Esophagus muscularis mucosa (tissue), 4 donors: ENCODE data around the gene KRT40. TPM values are rescaled to one million over a fixed set of nuclear protein-coding genes. Genes with fewer than 3 reads are reported as not detected.

Experiments
- DNase-seq: peaks from one replicate; pipeline ENCODE4 v3.0.0-alpha.2; 2017; ENCODE audit errors: extremely low spot score
- H3K27ac ChIP-seq, 4 donors: fragments of 200-600 bp; sonication (generic); replicated peaks in 1 of 4; 1 replicate in 3 of 4; 2 replicates in 1 of 4; pipeline ENCODE4 v1.5.1; 2016 to 2019; ENCODE audit warnings: mild to moderate bottlenecking in 1 of 4
- H3K27me3 ChIP-seq, 4 donors: fragments of 200-600 bp; sonication (generic); one replicate each; pipeline versions ENCODE4 v1.5.1 to v1.6.0; 2016 to 2019
- H3K36me3 ChIP-seq, 4 donors: fragments of 200-600 bp; sonication (generic); one replicate each; pipeline ENCODE4 v1.5.1; 2016 to 2019
- H3K4me1 ChIP-seq, 4 donors: fragments of 200-600 bp; sonication (generic); one replicate each; pipeline ENCODE4 v1.5.1; 2016 to 2019
- H3K4me3 ChIP-seq, 4 donors: fragments of 200-600 bp; sonication (generic); 1 replicate in 2 of 4; 2 replicates in 2 of 4; pipeline ENCODE4 v1.5.1; 2016 to 2019; ENCODE audit warnings: mild to moderate bottlenecking in 4 of 4, moderate library complexity in 1 of 4
- H3K9me3 ChIP-seq, 4 donors: fragments of 200-600 bp; sonication (generic); 1 replicate in 3 of 4; 2 replicates in 1 of 4; pipeline ENCODE4 v1.5.1; 2016 to 2019
- CTCF ChIP-seq, 3 experiments: fragments of 200-600 bp in 2 of 3; fragments of 450-650 bp in 1 of 3; sonication (generic) in 2 of 3; IDR thresholded peaks; one replicate each; pipeline ENCODE4 v1.5.1; 2017 to 2019; ENCODE audit warnings: antibody characterized with exemption in 3 of 3, mild to moderate bottlenecking in 2 of 3, moderate library complexity in 1 of 3
- EP300 ChIP-seq: sonication (generic); formaldehyde crosslinking; IDR thresholded peaks from one replicate; pipeline ENCODE4 v1.6.1; 2017; ENCODE audit warnings: antibody characterized with exemption
- POLR2A ChIP-seq: fragments of 450-650 bp; IDR thresholded peaks from one replicate; pipeline ENCODE4 v1.6.1; 2017; ENCODE audit warnings: antibody characterized with exemption, moderate library complexity, mild to moderate bottlenecking, low read depth
- POLR2AphosphoS5 ChIP-seq, 2 donors: sonication (generic); formaldehyde crosslinking; IDR thresholded peaks; one replicate each; pipeline ENCODE4 v1.6.1; 2017; ENCODE audit warnings: antibody characterized with exemption in 2 of 2
- WGBS: methylation state at CpG from one replicate; pipeline ENCODE4 v1.1.5; 2018; 5-methylcytosine and 5-hydroxymethylcytosine counted together
- intact Hi-C: fragments of 100-400 bp; cut with DNase I; formaldehyde crosslinking; loops from one replicate; pipeline ENCODE4 v1.15.1; 2023
- total RNA-seq, 4 donors: library from RNA; depleted of rRNA; stranded (reverse); fragments of >200 nt; gene quantifications; one replicate each; pipeline versions ENCODE4 v1.1.0 to v1.2.1, GENCODE V29; 2016

KRT40 gene
- total RNA-seq = not detected

GRCh38 chr17:40984226-40984625 lies at the start of gene KRT40:
Gene KRT40, minus strand, starts transcription at chr17:40984326. Its CDS starts 53 bp downstream, at chr17:40984273.
- Histone ChIP-seq H3K9me3 (no peaks in the 10 kb centered on the region), H3K4me3 (no peak within 1 kb of the TSS), H3K4me1 (peaks cover 6 to 10% (median 8%) of the 10 kb centered on the region in 4 donors), H3K36me3 (no peaks in the 10 kb centered on the region), H3K27me3 (peaks cover 0 to 4% (median 0%) of the 10 kb centered on the region in 4 donors), H3K27ac (no peak within 1 kb of the TSS)
- intact Hi-C loops = no loop called here
- no peak for DNase-seq
- WGBS = 71% methylated on average over 3 of the region's 3 CpGs
- TF ChIP-seq POLR2AphosphoS5 (IDR thresholded peaks at IDR 0.05) (no peak), EP300 (no peak), POLR2A (no peak), CTCF (IDR thresholded peaks at IDR 0.05) (no peak)

- H3K9me3 ChIP-seq = no peaks in the 10 kb centered on the region
- H3K36me3 ChIP-seq = no peaks in the 10 kb centered on the region
- H3K27ac ChIP-seq = no peak within 1 kb of the TSS
- H3K27me3 ChIP-seq = peaks cover 0 to 12% (median 0%) of the 10 kb centered on the region in 4 donors
- no peak for DNase-seq
- no peaks in the 10 kb centered on the region for H3K4me1 ChIP-seq
- no peak within 1 kb of the TSS for H3K4me3 ChIP-seq
- intact Hi-C loops = no loop called here
- WGBS = 87% methylated on average over 4 of the region's 12 CpGs
- no peak for TF ChIP-seq EP300
- TF ChIP-seq POLR2AphosphoS5 (IDR thresholded peaks at IDR 0.05) = no peak
- no peak for TF ChIP-seq POLR2A
- no peak for TF ChIP-seq CTCF (IDR thresholded peaks at IDR 0.05)
Observed at GRCh38 chr17:41029633-41030245, 45.6 kb upstream of the KRT40 start, which contains the start of gene KRTAP1-4. Gene KRTAP1-4, minus strand, starts transcription at chr17:41030195. Its CDS starts 117 bp downstream, at chr17:41030078.

- intact Hi-C loops = no loop called here
- Histone ChIP-seq H3K4me3 (no peak within 1 kb of the TSS), H3K27me3 (peaks cover 0 to 12% (median 0%) of the 10 kb centered on the region in 4 donors), H3K36me3 (no peaks in the 10 kb centered on the region), H3K27ac (no peak within 1 kb of the TSS), H3K4me1 (no peaks in the 10 kb centered on the region), H3K9me3 (no peaks in the 10 kb centered on the region)
- DNase-seq = no peak
- WGBS = 65% methylated on average over 7 of the region's 9 CpGs
- no peak for TF ChIP-seq POLR2A
- no peak for TF ChIP-seq POLR2AphosphoS5 (IDR thresholded peaks at IDR 0.05)
- no peak for TF ChIP-seq CTCF (IDR thresholded peaks at IDR 0.05)
- no peak for TF ChIP-seq EP300
Observed at GRCh38 chr17:41026715-41027471, 42.8 kb upstream of the KRT40 start, which contains the start of gene KRTAP1-5. Gene KRTAP1-5, minus strand, starts transcription at chr17:41027208. Its CDS starts 53 bp downstream, at chr17:41027155.

- Histone ChIP-seq H3K4me1 (no peaks in the 10 kb centered on the region), H3K27me3 (peaks cover 0 to 10% (median 0%) of the 10 kb centered on the region in 4 donors), H3K36me3 (no peaks in the 10 kb centered on the region), H3K4me3 (no peak overlapping the region), H3K9me3 (no peaks in the 10 kb centered on the region), H3K27ac (no peak overlapping the region)
- DNase-seq = no peak
- 81% methylated on average over 3 of the region's 3 CpGs for WGBS
- intact Hi-C loops = no loop called here
- no peak for TF ChIP-seq EP300
- TF ChIP-seq POLR2A = no peak
- TF ChIP-seq POLR2AphosphoS5 (IDR thresholded peaks at IDR 0.05) = no peak
- TF ChIP-seq CTCF (IDR thresholded peaks at IDR 0.05) = no peak
Observed at GRCh38 chr17:41024697-41025096, 40.6 kb upstream of the KRT40 start.
